Ectodermal cell (in vitro differentiated cells): ENCODE results near the gene TNS3.

Source experiments
- H3K27ac ChIP-seq: 2 replicates; pipeline ENCODE4 v1.7.0; 2013; ENCODE audit warnings: mild to moderate bottlenecking, low read depth, low read length; ENCODE audit not compliant: insufficient read depth, poor library complexity, severe bottlenecking
- H3K27me3 ChIP-seq: 2 replicates; pipeline ENCODE4 v1.7.0; 2013; ENCODE audit warnings: mild to moderate bottlenecking, low read length; ENCODE audit not compliant: insufficient read depth, control insufficient read depth, poor library complexity, severe bottlenecking
- H3K36me3 ChIP-seq: one replicate; pipeline ENCODE4 v1.7.0; 2013; ENCODE audit warnings: low read length; ENCODE audit not compliant: control insufficient read depth, insufficient read depth
- H3K4me1 ChIP-seq: one replicate; pipeline ENCODE4 v1.7.0; 2013; ENCODE audit warnings: low read length; ENCODE audit not compliant: control insufficient read depth, insufficient read depth
- H3K4me3 ChIP-seq: 2 replicates; pipeline ENCODE4 v1.7.0; 2013; ENCODE audit warnings: low read depth, low read length, control low read depth; ENCODE audit not compliant: insufficient read depth
- H3K9me3 ChIP-seq: 2 replicates; pipeline ENCODE4 v1.7.0; 2013; ENCODE audit warnings: mild to moderate bottlenecking, low read length, moderate library complexity; ENCODE audit not compliant: control insufficient read depth
- WGBS, 2 experiments: methylation state at CpG; one replicate each; pipeline ENCODE4 v1.1.7; 2013; ENCODE audit warnings: missing lambda C conversion rate in 2 of 2; 5-methylcytosine and 5-hydroxymethylcytosine counted together

Gene TNS3

GRCh38 chr7:47432671-47433563 is 149.0 kb downstream of the TNS3 start:
- Histone ChIP-seq H3K27ac (no peak overlapping the region), H3K4me1 (no peaks in the 10 kb centered on the region), H3K36me3 (peaks cover 5% of the 10 kb centered on the region), H3K27me3 (no peaks in the 10 kb centered on the region), H3K4me3 (no peak overlapping the region), H3K9me3 (no peaks in the 10 kb centered on the region)
- WGBS, 2 experiments, result 95% methylated on average over 17 of the region's 17 CpGs

- H3K36me3 ChIP-seq, result peaks cover 5% of the 10 kb centered on the region
- WGBS, 2 experiments, result 96% methylated on average over 6 of the region's 6 CpGs
- no peak overlapping the region for H3K27ac ChIP-seq
- H3K27me3 ChIP-seq, result no peaks in the 10 kb centered on the region
- H3K9me3 ChIP-seq, result no peaks in the 10 kb centered on the region
- H3K4me3 ChIP-seq, result no peak overlapping the region
- no peaks in the 10 kb centered on the region for H3K4me1 ChIP-seq
Observed at GRCh38 chr7:47430422-47430821, 151.5 kb downstream of the TNS3 start.

- Histone ChIP-seq H3K4me3 (no peak overlapping the region), H3K9me3 (no peaks in the 10 kb centered on the region), H3K36me3 (no peaks in the 10 kb centered on the region), H3K27me3 (no peaks in the 10 kb centered on the region), H3K4me1 (no peaks in the 10 kb centered on the region), H3K27ac (no peak overlapping the region)
- WGBS, 2 experiments, result 83 to 97% methylated on average over 10 of the region's 10 CpGs
Observed at GRCh38 chr7:47428768-47429472, 153.0 kb downstream of the TNS3 start.

GRCh38 chr7:47428052-47428767 is 153.7 kb downstream of the TNS3 start:
- Histone ChIP-seq H3K9me3 (no peaks in the 10 kb centered on the region), H3K4me3 (no peak overlapping the region), H3K27me3 (no peaks in the 10 kb centered on the region), H3K36me3 (no peaks in the 10 kb centered on the region), H3K4me1 (no peaks in the 10 kb centered on the region), H3K27ac (no peak overlapping the region)
- WGBS, 2 experiments, result 94 to 95% methylated on average over 12 of the region's 12 CpGs

- no peaks in the 10 kb centered on the region for H3K27me3 ChIP-seq
- 78 to 80% methylated on average over 6 of the region's 6 CpGs for WGBS, 2 experiments
Observed at GRCh38 chr7:47427051-47427643, 154.8 kb downstream of the TNS3 start.

GRCh38 chr7:47424523-47424922 is 157.4 kb downstream of the TNS3 start:
- H3K27me3 ChIP-seq, result no peaks in the 10 kb centered on the region
- H3K36me3 ChIP-seq, result no peaks in the 10 kb centered on the region
- no peak overlapping the region for H3K4me3 ChIP-seq
- H3K9me3 ChIP-seq, result no peaks in the 10 kb centered on the region
- WGBS, 2 experiments, result 92 to 94% methylated on average over 4 of the region's 4 CpGs
- no peak overlapping the region for H3K27ac ChIP-seq
- H3K4me1 ChIP-seq, result no peaks in the 10 kb centered on the region

More at GRCh38 chr7:47427051-47427643, 154.8 kb downstream of the TNS3 start:
- H3K36me3 ChIP-seq, result no peaks in the 10 kb centered on the region
- H3K27ac ChIP-seq, result no peak overlapping the region
- H3K9me3 ChIP-seq, result no peaks in the 10 kb centered on the region
- H3K4me3 ChIP-seq, result no peak overlapping the region
- H3K4me1 ChIP-seq, result no peaks in the 10 kb centered on the region

GRCh38 chr7:47423196-47423595 is 158.7 kb downstream of the TNS3 start:
- Histone ChIP-seq H3K4me1 (no peaks in the 10 kb centered on the region), H3K4me3 (no peak overlapping the region), H3K27me3 (no peaks in the 10 kb centered on the region), H3K9me3 (no peaks in the 10 kb centered on the region), H3K36me3 (no peaks in the 10 kb centered on the region), H3K27ac (no peak overlapping the region)
- WGBS, 2 experiments, result 91 to 92% methylated on average over 3 of the region's 3 CpGs

GRCh38 chr7:47422611-47423010 is 159.3 kb downstream of the TNS3 start:
- Histone ChIP-seq H3K27me3 (no peaks in the 10 kb centered on the region), H3K36me3 (no peaks in the 10 kb centered on the region), H3K4me3 (no peak overlapping the region), H3K27ac (no peak overlapping the region), H3K9me3 (no peaks in the 10 kb centered on the region), H3K4me1 (no peaks in the 10 kb centered on the region)
- WGBS, 2 experiments, result 93 to 100% methylated on average over 3 of the region's 3 CpGs

GRCh38 chr7:47421456-47421855 is 160.5 kb downstream of the TNS3 start:
- Histone ChIP-seq H3K9me3 (no peaks in the 10 kb centered on the region), H3K4me1 (no peaks in the 10 kb centered on the region), H3K36me3 (no peaks in the 10 kb centered on the region), H3K4me3 (no peak overlapping the region), H3K27ac (no peak overlapping the region), H3K27me3 (no peaks in the 10 kb centered on the region)
- 92 to 95% methylated on average over 4 of the region's 4 CpGs for WGBS, 2 experiments
